K562 (cell line): ENCODE results near the gene RPS6KL1. TPM values are rescaled to one million over a fixed set of nuclear protein-coding genes. Genes with fewer than 3 reads are reported as not detected.

ENCODE experiments used
- ATAC-seq: fragments of 200-7000 bp; cut with Tn5 transposase; 3 replicates; pipeline ENCODE4 v1.9.1; 2020; ENCODE audit warnings: moderate library complexity
- BruUV-seq: library from RNA; stranded (reverse); fragments of 400-500 nt; replicated peaks from 2 replicates; lab custom pipeline; 2021; lab: Mats Ljungman, UMichigan
- CTCF ChIA-PET: fragments of 300-600 bp; formaldehyde crosslinking; extraction: SDS; loops from one replicate; lab custom pipeline; 2021; ENCODE audit warnings: low intra/inter-chr PET ratio; lab: Yijun Ruan, JAX
- POLR2A ChIA-PET: fragments of 300-600, 350-650 bp; sonication (Branson Sonifier 250); formaldehyde crosslinking; extraction: SDS; loops from one replicate; lab custom pipeline; 2021; ENCODE audit warnings: antibody characterized with exemption, inconsistent platforms; lab: Yijun Ruan, JAX
- DNase-seq, 4 experiments: peaks; one replicate each; pipeline versions ENCODE4 v3.0.0 to v3.0.0-alpha.2; 2011 to 2018; ENCODE audit warnings: low spot score in 3 of 4, mixed read lengths in 3 of 4; ENCODE audit errors: extremely low read depth in 1 of 4
- FAIRE-seq: peaks from 2 replicates; lab custom pipeline; 2011; peaks lifted over from hg19 to GRCh38; lab: Jason Lieb, UNC
- H2AFZ ChIP-seq: 2 replicates; pipeline ENCODE4 v1.6.0; 2011; ENCODE audit warnings: low read depth, low read length, control low read depth, inconsistent platforms
- H3K27ac ChIP-seq: fragments of 200-600 bp; 3 replicates; pipeline ENCODE4 v1.8.0; 2011; ENCODE audit warnings: low read depth, mild to moderate bottlenecking, control low read depth, inconsistent platforms, low read length, moderate library complexity, mixed read lengths; ENCODE audit errors: extremely low read depth
- H3K27me3 ChIP-seq, 2 experiments: fragments of 300-600 bp in 1 of 2; 2 replicates in 1 of 2; 3 replicates in 1 of 2; pipeline versions ENCODE4 v1.6.0 to v1.8.0; 2011; ENCODE audit warnings: inconsistent platforms in 2 of 2, low read length in 2 of 2, mild to moderate bottlenecking in 1 of 2, mixed read lengths in 1 of 2, moderate library complexity in 1 of 2; ENCODE audit not compliant: control insufficient read depth in 2 of 2, insufficient read depth in 2 of 2
- H3K36me3 ChIP-seq: fragments of 300-600 bp; 3 replicates; pipeline ENCODE4 v1.8.0; 2011; ENCODE audit warnings: mild to moderate bottlenecking, low read length, inconsistent platforms; ENCODE audit not compliant: control insufficient read depth, insufficient read depth
- H3K4me1 ChIP-seq, 2 experiments: fragments of 200-600 bp in 1 of 2; replicated peaks in 1 of 2; 2 replicates in 1 of 2; 3 replicates in 1 of 2; pipeline versions ENCODE4 v1.5.1 to v1.8.0; 2011; ENCODE audit warnings: inconsistent platforms in 2 of 2, low read length in 2 of 2, mild to moderate bottlenecking in 1 of 2, mixed read lengths in 1 of 2, moderate library complexity in 1 of 2; ENCODE audit not compliant: control insufficient read depth in 2 of 2, insufficient read depth in 2 of 2
- H3K4me2 ChIP-seq: 2 replicates; pipeline ENCODE4 v1.6.1; 2011; ENCODE audit warnings: low read length, control low read depth, inconsistent platforms, mixed read lengths; ENCODE audit not compliant: insufficient read depth
- H3K4me3 ChIP-seq: fragments of 200-600 bp; sonication (generic), shearing (Covaris generic); 2 replicates; pipeline ENCODE4 v1.5.1; 2016; ENCODE audit warnings: control low read depth, inconsistent platforms
- H3K79me2 ChIP-seq: fragments of 200-600 bp; 3 replicates; pipeline ENCODE4 v1.8.0; 2011; ENCODE audit warnings: low read length, inconsistent platforms; ENCODE audit not compliant: control insufficient read depth, insufficient read depth
- H3K9ac ChIP-seq, 2 experiments: 2 replicates each; pipeline versions ENCODE4 v1.6.0 to v1.6.1; 2011; ENCODE audit warnings: low read depth in 2 of 2, low read length in 2 of 2, control low read depth in 1 of 2, inconsistent platforms in 1 of 2, mild to moderate bottlenecking in 1 of 2, mixed read lengths in 1 of 2; ENCODE audit not compliant: insufficient read depth in 1 of 2
- H3K9me1 ChIP-seq: one replicate; pipeline ENCODE4 v1.6.0; 2011; ENCODE audit warnings: inconsistent platforms, mild to moderate bottlenecking, low read length, moderate library complexity; ENCODE audit not compliant: control insufficient read depth, insufficient read depth
- H3K9me3 ChIP-seq: replicated peaks from 2 replicates; pipeline ENCODE4 v1.5.1; 2011; ENCODE audit warnings: low read depth, low read length, inconsistent platforms; ENCODE audit not compliant: control insufficient read depth, insufficient read depth
- H4K20me1 ChIP-seq: replicated peaks from 2 replicates; pipeline ENCODE4 v1.6.1; 2011; ENCODE audit warnings: low read length, inconsistent platforms, mixed read lengths; ENCODE audit not compliant: control insufficient read depth, insufficient read depth
- ARID3B ChIP-seq: fragments of 250-450 bp; sonication (Bioruptor Pico); IDR thresholded peaks from 2 replicates; pipeline ENCODE4 v1.4.0; 2020; ENCODE audit warnings: borderline replicate concordance
- CREB3L1 ChIP-seq: fragments of 450-650 bp; IDR thresholded peaks from 2 replicates; pipeline ENCODE4 v1.6.1; 2014; ENCODE audit warnings: low read depth, mild to moderate bottlenecking, moderate library complexity, borderline replicate concordance
- HCFC1 ChIP-seq: IDR thresholded peaks from 2 replicates; pipeline ENCODE4 v1.6.1; 2012; ENCODE audit warnings: low read depth, low read length, improper control_type of control experiment
- HMGN3 ChIP-seq: IDR thresholded peaks from 2 replicates; pipeline ENCODE4 v1.6.1; 2011; ENCODE audit warnings: borderline replicate concordance, low read depth, mild to moderate bottlenecking, mixed read lengths, low read length; ENCODE audit not compliant: insufficient read length; ENCODE audit errors: extremely low read depth
- MAFG ChIP-seq: fragments of 450-650 bp; conservative IDR thresholded peaks from 2 replicates; pipeline ENCODE4 v1.6.1; 2016; ENCODE audit warnings: missing genetic modification characterization, missing compliant biosample characterization
- NFE2 ChIP-seq: IDR thresholded peaks from 2 replicates; pipeline ENCODE4 v1.6.1; 2014; ENCODE audit warnings: antibody characterized with exemption, low read depth
- NR3C1 ChIP-seq: sonication (generic); formaldehyde crosslinking; IDR thresholded peaks from 2 replicates; pipeline ENCODE4 v1.8.1; 2022; ENCODE audit warnings: missing genetic modification reagents
- RBBP5 ChIP-seq: fragments of 200-600 bp; sonication (generic); IDR thresholded peaks from 2 replicates; pipeline ENCODE4 v1.6.1; 2012; ENCODE audit warnings: borderline replicate concordance, mild to moderate bottlenecking, low read length, control low read depth, inconsistent platforms; ENCODE audit not compliant: insufficient read depth, poor library complexity, severe bottlenecking
- RBM39 ChIP-seq: fragments of 200-400 bp; formaldehyde crosslinking; optimal IDR thresholded peaks from 2 replicates; pipeline ENCODE3; 2018; ENCODE audit warnings: low read depth, low read length
- SMAD2 ChIP-seq: fragments of 150-350 bp; IDR thresholded peaks from 2 replicates; pipeline ENCODE4 v1.6.1; 2014; ENCODE audit warnings: low read depth, mild to moderate bottlenecking, low read length
- SMARCC2 ChIP-seq: fragments of 450-650 bp; IDR thresholded peaks from 2 replicates; pipeline ENCODE4 v1.6.1; 2017; ENCODE audit warnings: antibody characterized with exemption, moderate library complexity, mild to moderate bottlenecking, low read depth
- TEAD4 ChIP-seq, 2 experiments: sonication (generic) in 1 of 2; formaldehyde crosslinking in 1 of 2; IDR thresholded peaks; 2 replicates each; pipeline versions ENCODE4 v1.6.1 to v1.8.0; 2012 to 2022; ENCODE audit warnings: borderline replicate concordance in 1 of 2, inconsistent platforms in 1 of 2, low read length in 1 of 2, mild to moderate bottlenecking in 1 of 2, missing genetic modification reagents in 1 of 2
- TSHZ1 ChIP-seq: fragments of 250-450 bp; sonication (Bioruptor Pico); IDR thresholded peaks from 2 replicates; pipeline ENCODE4 v1.4.0; 2020; ENCODE audit warnings: mild to moderate bottlenecking, moderate library complexity
- ZNF24 ChIP-seq: fragments of 450-650 bp; IDR thresholded peaks from 2 replicates; pipeline ENCODE4 v1.6.1; 2016
- WGBS: fragments of 100-300 bp; shearing (Covaris generic); methylation state at CpG from one replicate; pipeline ENCODE4 v1.1.6; 2016; ENCODE audit warnings: low coverage, mixed read lengths; ENCODE audit not compliant: insufficient coverage; ENCODE audit errors: missing lambda C conversion rate; 5-methylcytosine and 5-hydroxymethylcytosine counted together
- in situ Hi-C: fragments of 300-500 bp; cut with MboI; formaldehyde crosslinking; loops from 4 replicates; pipeline ENCODE4 v1.15.0; 2018; ENCODE audit warnings: inconsistent platforms, mixed read lengths
- intact Hi-C: fragments of 100-400 bp; cut with micrococcal nuclease; formaldehyde crosslinking; loops from 2 replicates; pipeline ENCODE4 v1.14.2; 2022
- polyA plus RNA-seq, 8 experiments: library from polyadenylated mRNA; depleted of rRNA in 4 of 8; stranded (reverse) in 5 of 8; unstranded in 3 of 8; fragments of >200 nt; fragmentation: Nextera tagmentation in 2 of 8; fragmentation: Illumina TruSeq in 1 of 8; extraction: Ambion mirVana in 2 of 8; extraction: Trizol in 1 of 8; gene quantifications; 2 replicates each; pipeline versions ENCODE4 v1.2.1 to v1.2.3, GENCODE V29; 2011 to 2014; ENCODE audit warnings: inconsistent platforms in 1 of 8, missing spikeins in 1 of 8
- total RNA-seq, 7 experiments: library from RNA; depleted of rRNA in 6 of 7; stranded (reverse); fragments of >200 nt in 6 of 7; fragmentation: Illumina TruSeq in 2 of 7; extraction: Trizol in 2 of 7; gene quantifications; 2 replicates each; pipeline versions ENCODE4 v1.2.1 to v1.2.3, GENCODE V29; 2011 to 2021; ENCODE audit warnings: low replicate concordance in 1 of 7

Gene RPS6KL1
- total and polyA plus RNA-seq, 9 of the 15 experiments (the other 6 are each of a cell fraction or from before 2014, with no cell fraction given), result 0.91 to 15.5 (median 8.1) TPM

GRCh38 chr14:74892745-74893144 is 30.3 kb downstream of the RPS6KL1 start (continued):
- TF ChIP-seq TEAD4 (IDR thresholded peaks at IDR 0.05; ENCODE audit: low read length), result no peak
- no peak for TF ChIP-seq TEAD4 (CRISPR knock-in tag; IDR thresholded peaks at IDR 0.05; ENCODE audit: borderline replicate concordance)
- no peak for TF ChIP-seq NFE2
- no peak for TF ChIP-seq SMAD2

- Histone ChIP-seq H2AFZ (no peak overlapping the region), H3K27me3 (no peaks in the 10 kb centered on the region), H3K36me3 (peaks cover 80% of the 10 kb centered on the region), H3K4me2 (no peak overlapping the region), H3K9me3 (no peaks in the 10 kb centered on the region), H3K9ac (no peak overlapping the region), H3K9me1 (no peaks in the 10 kb centered on the region), H3K27ac (no peak overlapping the region), H3K79me2 (peaks cover 12% of the 10 kb centered on the region; the same call in 2 of the 3 replicates), H4K20me1 (peaks cover 8% of the 10 kb centered on the region), H3K4me1 (peaks cover 11 to 15% of the 10 kb centered on the region in 2 experiments), H3K4me3 (no peak overlapping the region)
- no peak for TF ChIP-seq ZNF24
- TF ChIP-seq CREB3L1, result no peak
- TF ChIP-seq RBBP5, result no peak
- no peak for TF ChIP-seq NR3C1 (CRISPR knock-in tag)
- no peak for TF ChIP-seq RBM39
- no peak for TF ChIP-seq SMARCC2
- no peak for TF ChIP-seq HCFC1
- TF ChIP-seq ARID3B (CRISPR knock-in tag), result no peak
- TF ChIP-seq TSHZ1, result no peak
- no peak for TF ChIP-seq HMGN3
- TF ChIP-seq MAFG, result no peak
- no peak for DNase-seq
- no peak for FAIRE-seq
- intact Hi-C loops, result no loop called here
- BruUV-seq, result no TSS peak
- WGBS, result 87% methylated on average over 6 of the region's 6 CpGs
- in situ Hi-C loops, result no loop called here
- ATAC-seq, result no peak
- ChIA-PET POLR2A (interaction anchor here (0.6 kb wide), 1 partner anchor 15 kb away, joined by 4 read pairs; no protein-coding TSS in a partner anchor), CTCF (no interaction called here)
Measured at GRCh38 chr14:74891870-74892269, 31.2 kb downstream of the RPS6KL1 start.
